ENCODE data around the gene NLRC3.

The NLRC3 gene

DNA sequence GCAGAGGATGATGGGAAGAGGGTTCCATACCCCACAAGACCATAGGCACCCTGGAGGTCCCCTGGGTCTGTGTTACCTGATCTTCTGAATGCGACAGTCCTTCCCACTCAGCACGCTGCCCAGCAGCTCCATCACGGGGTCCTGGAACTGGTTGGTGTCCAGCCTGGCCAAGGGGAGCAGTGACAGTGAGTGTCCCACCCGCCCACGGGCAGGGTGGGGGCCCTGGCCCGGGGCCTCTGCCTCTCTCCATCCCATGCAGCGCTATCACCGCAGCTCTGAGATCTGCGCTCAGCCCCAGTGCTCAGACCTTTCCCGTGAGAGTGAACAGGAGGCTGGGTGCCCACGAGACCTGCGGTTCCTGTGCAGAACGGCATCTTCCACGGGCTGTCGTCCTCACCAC is 15.6 kb downstream of the NLRC3 start:
- TF ChIP-seq POLR2A (IDR thresholded peaks at IDR 0.05; ENCODE audit: low read depth, low read length) = no peak
- no peak for FAIRE-seq

GRCh38 chr16:3554351-3554928 is 22.8 kb downstream of the NLRC3 start:
- no peak for DNase-seq (ENCODE audit: insufficient read length, low spot score)
- no peak for FAIRE-seq
- TF ChIP-seq POLR2A (IDR thresholded peaks at IDR 0.05; ENCODE audit: low read depth, low read length) = no peak

More for the DNA sequence above, 15.6 kb downstream of the NLRC3 start:
- DNase-seq (ENCODE audit: insufficient read length, low spot score) = no peak

GRCh38 chr16:3553138-3553923 is 23.9 kb downstream of the NLRC3 start:
- no peak for TF ChIP-seq POLR2A (IDR thresholded peaks at IDR 0.05; ENCODE audit: low read depth, low read length)
- no peak for FAIRE-seq
- DNase-seq (ENCODE audit: insufficient read length, low spot score) = no peak

DNA sequence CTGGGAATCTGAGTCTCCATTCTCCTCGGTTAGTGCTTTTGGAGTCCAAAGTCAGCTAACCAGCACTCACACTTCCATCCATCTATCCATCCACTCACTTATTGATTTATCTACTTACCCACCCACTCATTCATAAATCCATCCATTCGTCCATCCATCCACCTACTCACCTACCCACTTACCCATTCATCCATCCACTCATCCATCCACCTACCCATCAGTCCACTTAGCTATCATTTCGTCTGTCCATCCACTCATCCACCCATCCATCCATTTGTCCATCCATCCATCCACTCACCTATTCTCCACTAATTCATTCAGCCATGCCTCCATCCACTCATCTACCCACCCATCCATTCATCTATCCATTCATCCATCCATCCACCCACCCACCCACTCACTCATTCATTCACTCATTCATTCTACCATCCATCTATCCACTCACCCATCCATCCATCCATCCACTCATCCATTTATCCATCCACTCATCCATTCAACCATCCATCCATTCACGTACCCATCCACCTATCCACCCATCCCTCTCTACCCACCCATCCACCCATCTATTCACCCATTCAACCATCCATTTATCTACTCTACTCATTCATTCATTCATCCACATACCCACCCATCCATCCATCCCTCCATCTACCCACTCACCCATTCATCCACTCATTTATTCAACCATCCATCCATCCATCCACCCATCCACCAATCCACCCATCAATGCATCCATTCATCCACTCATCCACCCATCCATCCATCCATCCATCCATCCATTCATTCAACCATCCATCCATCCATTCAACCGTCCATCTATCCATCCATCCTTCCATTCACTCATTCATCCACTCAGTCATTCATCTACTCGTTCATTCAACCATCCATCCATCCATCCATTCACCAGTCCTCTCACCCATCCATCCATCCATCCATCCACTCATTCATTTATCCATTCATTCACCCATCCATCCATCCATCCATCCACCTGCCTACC is 26.1 kb downstream of the NLRC3 start:
- no peak for FAIRE-seq
- no peak for DNase-seq (ENCODE audit: insufficient read length, low spot score)
- no peak for TF ChIP-seq POLR2A (IDR thresholded peaks at IDR 0.05; ENCODE audit: low read depth, low read length)

DNA sequence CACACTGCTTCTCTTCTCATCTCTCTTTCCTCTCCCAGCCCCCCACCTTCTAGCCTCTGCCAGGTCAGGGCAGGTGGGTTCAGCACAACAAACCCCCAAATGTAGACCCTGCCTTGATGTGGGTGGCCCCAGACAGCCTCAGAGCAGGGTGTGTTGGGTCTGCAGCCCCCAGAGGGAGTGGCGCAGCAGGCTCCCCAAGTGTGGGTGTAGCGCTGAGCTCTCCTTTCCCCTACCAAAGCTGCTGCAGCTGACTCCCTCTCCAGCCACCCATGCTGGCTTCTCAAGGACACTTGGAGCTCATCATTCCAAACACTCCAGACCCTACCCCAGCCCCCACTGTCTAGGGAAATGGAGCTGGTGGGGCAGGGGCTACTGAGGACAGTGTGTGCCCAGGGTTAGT is 27.3 kb downstream of the NLRC3 start:
- no peak for FAIRE-seq
- no peak for TF ChIP-seq POLR2A (IDR thresholded peaks at IDR 0.05; ENCODE audit: low read depth, low read length)
- no peak for DNase-seq (ENCODE audit: insufficient read length, low spot score)

- no peak for FAIRE-seq
- DNase-seq (ENCODE audit: insufficient read length, low spot score) = no peak
- TF ChIP-seq POLR2A (IDR thresholded peaks at IDR 0.05; ENCODE audit: low read depth, low read length) = no peak
Measured at GRCh38 chr16:3548859-3549258, 28.3 kb downstream of the NLRC3 start.

- DNase-seq (ENCODE audit: insufficient read length, low spot score) (no peak), FAIRE-seq (no peak)
- TF ChIP-seq POLR2A (IDR thresholded peaks at IDR 0.05; ENCODE audit: low read depth, low read length) = no peak
Measured at GRCh38 chr16:3548445-3548844, 28.8 kb downstream of the NLRC3 start.

- DNase-seq (ENCODE audit: insufficient read length, low spot score) (no peak), FAIRE-seq (no peak)
- no peak for TF ChIP-seq POLR2A (IDR thresholded peaks at IDR 0.05; ENCODE audit: low read depth, low read length)
Measured at GRCh38 chr16:3546986-3547682, 30.1 kb downstream of the NLRC3 start.

DNA sequence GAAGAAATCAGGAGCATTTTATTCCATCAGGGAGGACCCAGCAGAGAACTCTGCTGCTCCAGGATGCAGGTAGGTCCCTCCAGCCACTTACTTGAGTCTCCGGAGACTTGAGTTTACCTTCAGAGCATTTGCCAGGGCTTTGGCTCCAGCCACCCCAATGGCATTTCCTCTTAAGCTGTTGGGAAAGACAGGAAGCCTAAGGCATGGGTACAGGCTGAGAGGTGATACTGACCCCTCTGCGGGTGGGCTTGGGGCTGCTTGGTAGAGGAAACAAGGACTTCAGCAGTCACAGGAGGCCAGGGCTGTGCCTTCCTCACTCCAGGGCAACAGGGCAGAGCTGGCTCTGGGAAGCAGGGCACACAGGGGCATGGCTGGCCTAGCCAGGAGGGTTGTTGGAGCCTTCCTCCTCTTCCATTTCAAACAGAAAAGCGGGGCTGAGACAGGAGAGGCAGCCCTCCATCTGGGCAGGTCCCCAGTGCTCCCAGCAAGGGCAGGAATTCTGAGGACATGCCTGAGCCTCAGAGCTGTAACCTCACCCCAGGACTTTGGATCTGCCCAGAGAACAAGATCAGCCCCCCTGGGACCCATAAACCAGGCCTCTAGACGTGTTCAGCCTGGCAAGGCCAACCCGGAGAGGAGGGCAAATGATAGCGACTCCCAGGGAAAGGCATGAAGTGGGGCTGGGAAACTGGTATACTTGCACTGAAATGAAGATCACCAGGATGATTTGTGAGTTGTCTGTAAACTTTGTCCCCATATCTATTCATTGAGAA is 34.4 kb downstream of the NLRC3 start:
- DNase-seq (ENCODE audit: insufficient read length, low spot score) (no peak), FAIRE-seq (no peak)
- TF ChIP-seq POLR2A (IDR thresholded peaks at IDR 0.05; ENCODE audit: low read depth, low read length) = no peak

- no peak for DNase-seq (ENCODE audit: insufficient read length, low spot score)
- TF ChIP-seq POLR2A (IDR thresholded peaks at IDR 0.05; ENCODE audit: low read depth, low read length) = no peak
- FAIRE-seq = no peak
Measured at GRCh38 chr16:3541527-3542155, 35.6 kb downstream of the NLRC3 start.

DNA sequence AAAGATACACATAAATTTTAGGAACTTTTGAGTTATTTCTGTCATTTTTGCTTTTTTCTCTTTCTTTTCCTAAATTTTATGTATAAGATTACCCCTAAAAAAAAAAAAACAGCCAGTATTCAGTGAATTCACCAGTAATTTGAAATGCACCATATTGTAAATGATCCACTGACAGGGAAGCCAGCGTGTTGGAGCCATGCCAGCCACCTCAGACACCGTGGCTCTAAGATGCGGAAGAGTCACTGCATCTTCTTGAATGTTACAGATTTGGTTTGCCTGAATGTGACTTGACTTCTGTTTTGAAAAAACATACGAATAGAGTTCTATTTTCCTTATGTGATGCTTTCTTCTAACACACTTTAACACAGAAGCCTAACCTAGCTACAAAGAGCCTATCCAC is 39.0 kb downstream of the NLRC3 start:
- FAIRE-seq (no peak), DNase-seq (ENCODE audit: insufficient read length, low spot score) (no peak)
- no peak for TF ChIP-seq POLR2A (IDR thresholded peaks at IDR 0.05; ENCODE audit: low read depth, low read length)

DNA sequence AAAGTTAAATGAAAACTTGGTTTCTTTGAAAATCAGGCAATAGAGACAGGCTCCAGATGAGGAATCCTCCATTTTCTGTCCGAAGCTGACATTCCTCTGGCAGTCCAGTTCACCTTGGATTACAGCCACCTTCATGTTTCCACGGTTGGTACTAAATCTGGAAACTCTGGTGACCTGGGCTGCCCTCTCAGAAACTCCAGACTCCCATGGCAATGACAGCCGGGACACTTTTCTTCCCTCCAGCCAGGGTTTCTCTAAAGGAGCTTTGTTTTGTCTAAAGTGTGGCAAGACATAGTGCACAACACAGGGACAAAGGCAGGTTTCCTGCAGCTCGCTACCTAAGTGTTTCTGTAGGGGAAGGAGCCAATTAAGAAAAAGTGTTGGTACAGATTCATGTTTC is 40.4 kb downstream of the NLRC3 start:
- no peak for TF ChIP-seq POLR2A (IDR thresholded peaks at IDR 0.05; ENCODE audit: low read depth, low read length)
- DNase-seq (ENCODE audit: insufficient read length, low spot score) (no peak), FAIRE-seq (no peak)

Data from H54 (cell line).